K562 (cell line): ENCODE measurements around the gene PLXNA3. TPM values are rescaled to one million over a fixed set of nuclear protein-coding genes. Genes with fewer than 3 reads are reported as not detected.

Experiments
- CBX1 ChIP-seq: sonication (generic); IDR thresholded peaks from 2 replicates; pipeline ENCODE4 v1.6.1; 2016; ENCODE audit warnings: antibody characterized with exemption, low read depth, mild to moderate bottlenecking
- ELF2 ChIP-seq: fragments of 250-450 bp; sonication (Bioruptor Pico); IDR thresholded peaks from 2 replicates; pipeline ENCODE4 v1.5.0; 2021; ENCODE audit warnings: mild to moderate bottlenecking
- HDAC3 ChIP-seq: fragments of 450-650 bp; IDR thresholded peaks from 2 replicates; pipeline ENCODE4 v1.6.1; 2018; ENCODE audit warnings: borderline replicate concordance, mild to moderate bottlenecking, moderate library complexity; ENCODE audit not compliant: partially characterized antibody
- HNRNPUL1 ChIP-seq: fragments of 200-400 bp; formaldehyde crosslinking; IDR thresholded peaks from 2 replicates; pipeline ENCODE4 v1.6.1; 2017; ENCODE audit warnings: low read length
- IRF2 ChIP-seq: sonication (generic); formaldehyde crosslinking; IDR thresholded peaks from 2 replicates; pipeline ENCODE4 v1.8.1; 2022; ENCODE audit warnings: mild to moderate bottlenecking, missing genetic modification reagents
- JUN ChIP-seq, 2 experiments: sonication (generic) in 1 of 2; formaldehyde crosslinking in 1 of 2; IDR thresholded peaks; 2 replicates each; pipeline versions ENCODE4 v1.6.1 to v1.8.0; 2012 to 2022; ENCODE audit warnings: borderline replicate concordance in 2 of 2, mild to moderate bottlenecking in 2 of 2, improper control_type of control experiment in 1 of 2, low read depth in 1 of 2, low read length in 1 of 2, missing genetic modification reagents in 1 of 2
- KDM2B ChIP-seq: fragments of 250-450 bp; sonication (Bioruptor Pico); IDR thresholded peaks from 2 replicates; pipeline ENCODE4 v1.8.0; 2021; ENCODE audit warnings: mild to moderate bottlenecking, moderate library complexity
- KLF6 ChIP-seq: fragments of 250-450 bp; sonication (Bioruptor Pico); IDR thresholded peaks from 2 replicates; pipeline ENCODE4 v1.4.0; 2020; ENCODE audit warnings: mild to moderate bottlenecking, moderate library complexity, borderline replicate concordance
- MAX ChIP-seq: sonication (generic); formaldehyde crosslinking; IDR thresholded peaks from 2 replicates; pipeline ENCODE4 v1.9.0; 2022; ENCODE audit warnings: mild to moderate bottlenecking, missing genetic modification reagents
- RBM34 ChIP-seq: fragments of 200-400 bp; formaldehyde crosslinking; IDR thresholded peaks from 2 replicates; pipeline ENCODE4 v1.6.1; 2018; ENCODE audit warnings: low read length, borderline replicate concordance; ENCODE audit not compliant: insufficient read depth
- SIN3A ChIP-seq, 2 experiments: fragments of 150-350 bp in 1 of 2; IDR thresholded peaks; 2 replicates each; pipeline ENCODE4 v1.6.1; 2011 to 2016; ENCODE audit warnings: borderline replicate concordance in 2 of 2, low read depth in 2 of 2, low read length in 2 of 2, mild to moderate bottlenecking in 2 of 2, moderate library complexity in 2 of 2; ENCODE audit not compliant: control insufficient read depth in 1 of 2
- ZBTB2 ChIP-seq: fragments of 450-650 bp; IDR thresholded peaks from 2 replicates; pipeline ENCODE4 v1.6.1; 2016; ENCODE audit warnings: antibody characterized with exemption
- ZNF165 ChIP-seq: fragments of 250-450 bp; sonication (Bioruptor Pico); IDR thresholded peaks from 2 replicates; pipeline ENCODE4 v1.4.0; 2020; ENCODE audit warnings: borderline replicate concordance
- polyA plus RNA-seq, 8 experiments: library from polyadenylated mRNA; depleted of rRNA in 4 of 8; stranded (reverse) in 5 of 8; unstranded in 3 of 8; fragments of >200 nt; fragmentation: Nextera tagmentation in 2 of 8; fragmentation: Illumina TruSeq in 1 of 8; extraction: Ambion mirVana in 2 of 8; extraction: Trizol in 1 of 8; gene quantifications; 2 replicates each; pipeline versions ENCODE4 v1.2.1 to v1.2.3, GENCODE V29; 2011 to 2014; ENCODE audit warnings: inconsistent platforms in 1 of 8, missing spikeins in 1 of 8
- total RNA-seq, 7 experiments: library from RNA; depleted of rRNA in 6 of 7; stranded (reverse); fragments of >200 nt in 6 of 7; fragmentation: Illumina TruSeq in 2 of 7; extraction: Trizol in 2 of 7; gene quantifications; 2 replicates each; pipeline versions ENCODE4 v1.2.1 to v1.2.3, GENCODE V29; 2011 to 2021; ENCODE audit warnings: low replicate concordance in 1 of 7
- TF ChIP-seq, protein P1 (sequence below): fragments of 450-650 bp; IDR thresholded peaks from 2 replicates; pipeline ENCODE4 v1.6.1; 2014; ENCODE audit warnings: low read depth, mild to moderate bottlenecking, moderate library complexity, borderline replicate concordance
- TF ChIP-seq, protein P2 (sequence below): conservative IDR thresholded peaks from 2 replicates; pipeline ENCODE4 v1.6.1; 2011; ENCODE audit warnings: low read depth, mild to moderate bottlenecking, low read length; ENCODE audit not compliant: control insufficient read depth
- TF ChIP-seq, protein P3 (sequence below): sonication (generic); formaldehyde crosslinking; IDR thresholded peaks from 2 replicates; pipeline ENCODE4 v1.8.1; 2023; ENCODE audit warnings: mild to moderate bottlenecking, missing genetic modification reagents, moderate library complexity
- TF ChIP-seq, protein P4 (sequence below): fragments of 450-650 bp; formaldehyde crosslinking; IDR thresholded peaks from 2 replicates; pipeline ENCODE4 v1.4.0; 2020; ENCODE audit warnings: mild to moderate bottlenecking, moderate library complexity

PLXNA3 gene
- total and polyA plus RNA-seq, 9 of the 15 experiments (the other 6 are each of a cell fraction or from before 2014, with no cell fraction given) = 0.32 to 47.8 (median 7.5) TPM

- TF ChIP-seq, protein P1, sequence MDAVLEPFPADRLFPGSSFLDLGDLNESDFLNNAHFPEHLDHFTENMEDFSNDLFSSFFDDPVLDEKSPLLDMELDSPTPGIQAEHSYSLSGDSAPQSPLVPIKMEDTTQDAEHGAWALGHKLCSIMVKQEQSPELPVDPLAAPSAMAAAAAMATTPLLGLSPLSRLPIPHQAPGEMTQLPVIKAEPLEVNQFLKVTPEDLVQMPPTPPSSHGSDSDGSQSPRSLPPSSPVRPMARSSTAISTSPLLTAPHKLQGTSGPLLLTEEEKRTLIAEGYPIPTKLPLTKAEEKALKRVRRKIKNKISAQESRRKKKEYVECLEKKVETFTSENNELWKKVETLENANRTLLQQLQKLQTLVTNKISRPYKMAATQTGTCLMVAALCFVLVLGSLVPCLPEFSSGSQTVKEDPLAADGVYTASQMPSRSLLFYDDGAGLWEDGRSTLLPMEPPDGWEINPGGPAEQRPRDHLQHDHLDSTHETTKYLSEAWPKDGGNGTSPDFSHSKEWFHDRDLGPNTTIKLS = 0 out of 2 replicates have a peak, but pooled peaks have one; percentile 16
- no peak for TF ChIP-seq HDAC3
- no peak; the same call in 1 of the 2 replicates for TF ChIP-seq ZBTB2
- TF ChIP-seq, protein P2, sequence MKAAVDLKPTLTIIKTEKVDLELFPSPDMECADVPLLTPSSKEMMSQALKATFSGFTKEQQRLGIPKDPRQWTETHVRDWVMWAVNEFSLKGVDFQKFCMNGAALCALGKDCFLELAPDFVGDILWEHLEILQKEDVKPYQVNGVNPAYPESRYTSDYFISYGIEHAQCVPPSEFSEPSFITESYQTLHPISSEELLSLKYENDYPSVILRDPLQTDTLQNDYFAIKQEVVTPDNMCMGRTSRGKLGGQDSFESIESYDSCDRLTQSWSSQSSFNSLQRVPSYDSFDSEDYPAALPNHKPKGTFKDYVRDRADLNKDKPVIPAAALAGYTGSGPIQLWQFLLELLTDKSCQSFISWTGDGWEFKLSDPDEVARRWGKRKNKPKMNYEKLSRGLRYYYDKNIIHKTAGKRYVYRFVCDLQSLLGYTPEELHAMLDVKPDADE = no peak
- no peak for TF ChIP-seq CBX1
- TF ChIP-seq ZNF165 = no peak
- TF ChIP-seq, protein P3, sequence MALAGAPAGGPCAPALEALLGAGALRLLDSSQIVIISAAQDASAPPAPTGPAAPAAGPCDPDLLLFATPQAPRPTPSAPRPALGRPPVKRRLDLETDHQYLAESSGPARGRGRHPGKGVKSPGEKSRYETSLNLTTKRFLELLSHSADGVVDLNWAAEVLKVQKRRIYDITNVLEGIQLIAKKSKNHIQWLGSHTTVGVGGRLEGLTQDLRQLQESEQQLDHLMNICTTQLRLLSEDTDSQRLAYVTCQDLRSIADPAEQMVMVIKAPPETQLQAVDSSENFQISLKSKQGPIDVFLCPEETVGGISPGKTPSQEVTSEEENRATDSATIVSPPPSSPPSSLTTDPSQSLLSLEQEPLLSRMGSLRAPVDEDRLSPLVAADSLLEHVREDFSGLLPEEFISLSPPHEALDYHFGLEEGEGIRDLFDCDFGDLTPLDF (CRISPR knock-in tag) = no peak
- TF ChIP-seq MAX (CRISPR knock-in tag) = 0 out of 2 replicates have a peak, but pooled peaks have one; percentile 20
- TF ChIP-seq, protein P4, sequence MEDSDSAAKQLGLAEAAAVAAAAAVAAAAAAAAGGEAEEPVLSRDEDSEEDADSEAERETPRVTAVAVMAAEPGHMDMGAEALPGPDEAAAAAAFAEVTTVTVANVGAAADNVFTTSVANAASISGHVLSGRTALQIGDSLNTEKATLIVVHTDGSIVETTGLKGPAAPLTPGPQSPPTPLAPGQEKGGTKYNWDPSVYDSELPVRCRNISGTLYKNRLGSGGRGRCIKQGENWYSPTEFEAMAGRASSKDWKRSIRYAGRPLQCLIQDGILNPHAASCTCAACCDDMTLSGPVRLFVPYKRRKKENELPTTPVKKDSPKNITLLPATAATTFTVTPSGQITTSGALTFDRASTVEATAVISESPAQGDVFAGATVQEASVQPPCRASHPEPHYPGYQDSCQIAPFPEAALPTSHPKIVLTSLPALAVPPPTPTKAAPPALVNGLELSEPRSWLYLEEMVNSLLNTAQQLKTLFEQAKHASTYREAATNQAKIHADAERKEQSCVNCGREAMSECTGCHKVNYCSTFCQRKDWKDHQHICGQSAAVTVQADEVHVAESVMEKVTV (CRISPR knock-in tag) = no peak
- no peak for TF ChIP-seq KLF6 (CRISPR knock-in tag)
- no peak for TF ChIP-seq JUN (IDR thresholded peaks at IDR 0.05; ENCODE audit: borderline replicate concordance, low read depth, low read length)
- TF ChIP-seq JUN (CRISPR knock-in tag; IDR thresholded peaks at IDR 0.05; ENCODE audit: borderline replicate concordance) = no peak
- no peak for TF ChIP-seq IRF2 (CRISPR knock-in tag)
- TF ChIP-seq RBM34 = no peak
- peak in 1 of 2 experiments; percentile 21; a peak in 1 of 4 replicates for TF ChIP-seq SIN3A (IDR thresholded peaks at IDR 0.05; ENCODE audit: borderline replicate concordance in 2 of 2, control insufficient read depth in 1 of 2, low read depth in 2 of 2, low read length in 2 of 2)
- no peak for TF ChIP-seq KDM2B (CRISPR knock-in tag)
- TF ChIP-seq ELF2 (CRISPR knock-in tag) = no peak
- TF ChIP-seq HNRNPUL1 = no peak
Measured at GRCh38 chrX:154516656-154517100, 58.6 kb downstream of the PLXNA3 start (continued).
